ENCODE results near the gene CORIN. TPM values are rescaled to one million over a fixed set of nuclear protein-coding genes. Genes with fewer than 3 reads are reported as not detected.
A peak's percentile ranks its signal among the peaks of the same experiment; 100 is the strongest.

Gene CORIN
- total and polyA plus RNA-seq, 2 of the 13 experiments (the other 11 are each of a cell fraction or from before 2014, with no cell fraction given), result 0.84 to 1.2 TPM

DNA sequence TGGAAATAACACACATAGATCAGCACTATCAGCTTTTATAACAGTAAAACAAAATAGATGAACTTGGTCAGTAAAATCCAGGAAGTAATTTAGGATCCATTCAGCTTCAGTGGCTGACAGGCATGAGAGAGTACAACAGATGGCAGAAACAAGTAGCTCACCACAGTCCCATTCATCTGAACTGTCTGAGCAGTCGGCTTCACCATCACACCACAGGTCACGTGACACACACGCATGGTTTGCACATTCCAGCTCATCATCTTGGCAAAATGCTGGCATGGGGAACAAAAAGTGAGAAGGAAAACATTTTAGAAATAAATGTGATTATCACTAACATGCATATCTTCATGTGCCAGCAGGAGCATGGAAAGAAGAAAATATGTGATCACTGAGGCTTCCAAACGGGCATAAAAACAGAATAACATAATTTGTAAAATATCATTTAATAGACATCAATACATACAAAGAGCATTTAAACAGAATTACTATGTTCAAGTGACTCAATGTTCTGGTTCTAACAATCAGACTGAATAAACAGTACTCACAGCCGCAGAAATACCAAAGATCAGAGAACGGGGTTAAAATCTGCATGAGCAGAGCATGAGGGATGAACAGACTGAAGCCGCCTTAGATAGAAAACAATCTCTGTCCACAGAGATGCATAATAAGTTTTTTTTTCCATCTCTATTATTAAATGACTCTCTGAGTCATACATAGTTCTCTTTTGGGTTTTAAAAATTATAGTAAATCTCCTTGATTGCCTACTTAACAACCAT, 194.7 kb downstream of the CORIN start:
- H3K27ac ChIP-seq (ENCODE audit: extremely low read length, insufficient read depth, low read length), result no peak overlapping the region
- no peak for FAIRE-seq
- H3K79me2 ChIP-seq (ENCODE audit: insufficient read depth, low read length), result no peaks in the 10 kb centered on the region
- no peaks in the 10 kb centered on the region for H3K9me3 ChIP-seq (ENCODE audit: low read length)
- H3K4me3 ChIP-seq (replicated peaks in 1 of 3; ENCODE audit: insufficient read depth in 1 of 3, low read depth in 2 of 3, low read length in 3 of 3), result no peak overlapping the region
- no peak overlapping the region for H3K4me2 ChIP-seq (ENCODE audit: low read depth, low read length)
- no peak for DNase-seq (ENCODE audit: low spot score)
- in situ Hi-C loops (cut with HindIII; ENCODE audit: extremely low pct_ligation_motif_present, low pct_unique_long_range_greater_than_20kb) (no loop called here), intact Hi-C loops (cut with micrococcal nuclease; ENCODE audit: unreplicated experiment) (no loop called here)
- no peaks in the 10 kb centered on the region for H3K4me1 ChIP-seq (ENCODE audit: insufficient read depth, low read length)
- no peaks in the 10 kb centered on the region for H3K27me3 ChIP-seq (ENCODE audit: control insufficient read depth in 1 of 2, insufficient read depth in 2 of 2, low read length in 2 of 2)
- no peaks in the 10 kb centered on the region for H4K20me1 ChIP-seq (ENCODE audit: insufficient read depth, low read length)
- no peak overlapping the region for H3K9ac ChIP-seq (ENCODE audit: insufficient read depth, low read depth, low read length)
- 66% methylated on average over 7 of the region's 7 CpGs for WGBS (ENCODE audit: low lambda C conversion rate)
- ChIA-PET CTCF (ENCODE audit: low intra/inter-chr PET ratio, low total read pairs) (no interaction called here), POLR2A (no interaction called here)
- BruUV-seq (replicated peaks), result no TSS peak
- H3K36me3 ChIP-seq (replicated peaks in 1 of 2; ENCODE audit: control insufficient read depth in 1 of 2, insufficient read depth in 2 of 2, low read length in 2 of 2), result no peaks in the 10 kb centered on the region
- ATAC-seq, result no peak
- no peak overlapping the region for H2AFZ ChIP-seq (ENCODE audit: low read length)
- TF ChIP-seq RAD51 (IDR thresholded peaks at IDR 0.05; ENCODE audit: borderline replicate concordance) (peak; percentile 60; the same call in 1 of the 2 replicates), ZNF629 (CRISPR knock-in tag; conservative IDR thresholded peaks at IDR 0.05) (no peak)
- TF ChIP-seq, protein P1, sequence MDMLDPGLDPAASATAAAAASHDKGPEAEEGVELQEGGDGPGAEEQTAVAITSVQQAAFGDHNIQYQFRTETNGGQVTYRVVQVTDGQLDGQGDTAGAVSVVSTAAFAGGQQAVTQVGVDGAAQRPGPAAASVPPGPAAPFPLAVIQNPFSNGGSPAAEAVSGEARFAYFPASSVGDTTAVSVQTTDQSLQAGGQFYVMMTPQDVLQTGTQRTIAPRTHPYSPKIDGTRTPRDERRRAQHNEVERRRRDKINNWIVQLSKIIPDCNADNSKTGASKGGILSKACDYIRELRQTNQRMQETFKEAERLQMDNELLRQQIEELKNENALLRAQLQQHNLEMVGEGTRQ (IDR thresholded peaks at IDR 0.05; ENCODE audit: low read depth, low read length), result peak; percentile 53; the same call in 1 of the 2 replicates
- TF ChIP-seq, protein P1 (CRISPR knock-in tag; IDR thresholded peaks at IDR 0.05; ENCODE audit: borderline replicate concordance), result no peak

DNA sequence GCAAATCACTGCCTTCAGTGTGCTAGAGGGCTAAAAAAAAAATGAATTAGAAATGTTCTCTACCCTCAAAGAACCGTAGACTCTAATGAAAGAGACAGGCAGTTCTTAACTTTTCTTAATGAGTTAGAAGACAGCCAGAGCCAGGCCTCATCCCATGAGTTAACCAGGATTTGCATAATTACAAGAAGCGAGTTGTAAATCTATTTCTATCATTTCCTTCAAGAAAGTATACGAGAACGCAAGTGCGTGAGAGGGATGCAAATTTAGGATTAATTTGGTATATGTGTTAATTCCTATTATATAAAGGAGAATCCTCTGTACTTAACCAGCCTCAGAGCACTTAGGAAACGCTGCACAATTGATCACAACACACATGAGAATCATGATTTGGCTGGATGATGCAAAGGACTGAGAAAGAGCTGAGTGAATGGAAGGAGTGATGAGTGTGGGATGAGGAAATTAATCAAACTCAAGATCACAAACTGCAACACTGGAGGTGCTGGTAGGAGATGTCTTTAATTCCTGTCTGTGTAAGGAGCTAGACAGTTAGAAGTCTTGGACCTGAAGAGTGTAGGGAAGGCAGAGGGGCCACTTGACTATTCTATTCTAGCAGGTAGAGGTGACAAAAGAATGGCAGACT, 195.6 kb downstream of the CORIN start:
- no peak for ATAC-seq
- TF ChIP-seq, protein P2, sequence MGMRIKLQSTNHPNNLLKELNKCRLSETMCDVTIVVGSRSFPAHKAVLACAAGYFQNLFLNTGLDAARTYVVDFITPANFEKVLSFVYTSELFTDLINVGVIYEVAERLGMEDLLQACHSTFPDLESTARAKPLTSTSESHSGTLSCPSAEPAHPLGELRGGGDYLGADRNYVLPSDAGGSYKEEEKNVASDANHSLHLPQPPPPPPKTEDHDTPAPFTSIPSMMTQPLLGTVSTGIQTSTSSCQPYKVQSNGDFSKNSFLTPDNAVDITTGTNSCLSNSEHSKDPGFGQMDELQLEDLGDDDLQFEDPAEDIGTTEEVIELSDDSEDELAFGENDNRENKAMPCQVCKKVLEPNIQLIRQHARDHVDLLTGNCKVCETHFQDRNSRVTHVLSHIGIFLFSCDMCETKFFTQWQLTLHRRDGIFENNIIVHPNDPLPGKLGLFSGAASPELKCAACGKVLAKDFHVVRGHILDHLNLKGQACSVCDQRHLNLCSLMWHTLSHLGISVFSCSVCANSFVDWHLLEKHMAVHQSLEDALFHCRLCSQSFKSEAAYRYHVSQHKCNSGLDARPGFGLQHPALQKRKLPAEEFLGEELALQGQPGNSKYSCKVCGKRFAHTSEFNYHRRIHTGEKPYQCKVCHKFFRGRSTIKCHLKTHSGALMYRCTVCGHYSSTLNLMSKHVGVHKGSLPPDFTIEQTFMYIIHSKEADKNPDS (CRISPR knock-in tag; IDR thresholded peaks at IDR 0.05), result no peak
- TF ChIP-seq PCBP2 (optimal IDR thresholded peaks at IDR 0.05; ENCODE audit: low read depth, low read length, poor library complexity, severe bottlenecking), result no peak
- POLR2A ChIA-PET, result no interaction called here
- H3K4me3 ChIP-seq (replicated peaks in 1 of 3; ENCODE audit: insufficient read depth in 1 of 3, low read depth in 2 of 3, low read length in 3 of 3), result no peak overlapping the region
- no peaks in the 10 kb centered on the region for H4K20me1 ChIP-seq (ENCODE audit: insufficient read depth, low read length)
- no peak for DNase-seq (ENCODE audit: low spot score)
- H3K4me2 ChIP-seq (ENCODE audit: low read depth, low read length), result no peak overlapping the region
- H3K4me1 ChIP-seq (ENCODE audit: insufficient read depth, low read length), result no peaks in the 10 kb centered on the region
- no peaks in the 10 kb centered on the region for H3K9me3 ChIP-seq (ENCODE audit: low read length)
- H3K27ac ChIP-seq (ENCODE audit: extremely low read length, insufficient read depth, low read length), result no peak overlapping the region
- intact Hi-C loops (cut with micrococcal nuclease; ENCODE audit: unreplicated experiment) (no loop called here), in situ Hi-C loops (cut with HindIII; ENCODE audit: extremely low pct_ligation_motif_present, low pct_unique_long_range_greater_than_20kb) (no loop called here)
- no peak for FAIRE-seq
- no peaks in the 10 kb centered on the region for H3K79me2 ChIP-seq (ENCODE audit: insufficient read depth, low read length)
- WGBS (ENCODE audit: low lambda C conversion rate), result 50% methylated on average over 6 of the region's 6 CpGs
- CTCF ChIA-PET (ENCODE audit: low intra/inter-chr PET ratio, low total read pairs), result no interaction called here
- no TSS peak for BruUV-seq (replicated peaks)
- no peaks in the 10 kb centered on the region for H3K36me3 ChIP-seq (replicated peaks in 1 of 2; ENCODE audit: control insufficient read depth in 1 of 2, insufficient read depth in 2 of 2, low read length in 2 of 2)
- H3K9ac ChIP-seq (ENCODE audit: insufficient read depth, low read depth, low read length), result no peak overlapping the region
- H2AFZ ChIP-seq (ENCODE audit: low read length), result no peak overlapping the region
- H3K27me3 ChIP-seq (ENCODE audit: control insufficient read depth in 1 of 2, insufficient read depth in 2 of 2, low read length in 2 of 2), result no peaks in the 10 kb centered on the region

Measured in HepG2 (cell line).